ENCODE results near the gene SMPD2. TPM values are rescaled to one million over a fixed set of nuclear protein-coding genes. Genes with fewer than 3 reads are reported as not detected.

The SMPD2 gene
- total RNA-seq, 2 donors from 2014 or later, result 21.4 to 33.7 TPM

- Histone ChIP-seq H3K4me3 (no peak overlapping the region), H3K9me3 (no peaks in the 10 kb centered on the region), H3K36me3 (peaks cover 31% of the 10 kb centered on the region), H3K4me1 (ENCODE audit: control insufficient read depth in 1 of 2, low read depth in 2 of 2) (peaks cover under 1 to 9% of the 10 kb centered on the region in 2 donors), H3K27me3 (replicated peaks; ENCODE audit: insufficient read depth) (no peaks in the 10 kb centered on the region), H3K27ac (no peak overlapping the region)
- DNase-seq (ENCODE audit: low spot score), result no peak
- no peak for TF ChIP-seq CTCF (IDR thresholded peaks at IDR 0.05)
- ATAC-seq (ENCODE audit: insufficient number of reproducible peaks, low FRiP score, low read depth), result no peak
These were observed 8.7 kb downstream of the SMPD2 start for GRCh38 chr6:109449064-109449794.

GRCh38 chr6:109449795-109450673 is 9.5 kb downstream of the SMPD2 start:
- no peaks in the 10 kb centered on the region for H3K27me3 ChIP-seq (replicated peaks; ENCODE audit: insufficient read depth)
- peaks cover 2 to 14% of the 10 kb centered on the region in 2 donors for H3K4me1 ChIP-seq (ENCODE audit: control insufficient read depth in 1 of 2, low read depth in 2 of 2)
- H3K27ac ChIP-seq, result no peak overlapping the region
- ATAC-seq (ENCODE audit: insufficient number of reproducible peaks, low FRiP score, low read depth) (no peak), DNase-seq (ENCODE audit: low spot score) (no peak)
- H3K9me3 ChIP-seq, result no peaks in the 10 kb centered on the region
- no peak overlapping the region for H3K4me3 ChIP-seq
- TF ChIP-seq CTCF (IDR thresholded peaks at IDR 0.05), result no peak
- peaks cover 23% of the 10 kb centered on the region for H3K36me3 ChIP-seq

GRCh38 chr6:109450801-109451200 is 10.3 kb downstream of the SMPD2 start:
- Histone ChIP-seq H3K9me3 (no peaks in the 10 kb centered on the region), H3K4me1 (ENCODE audit: control insufficient read depth in 1 of 2, low read depth in 2 of 2) (peaks cover 2 to 14% of the 10 kb centered on the region in 2 donors), H3K27me3 (replicated peaks; ENCODE audit: insufficient read depth) (no peaks in the 10 kb centered on the region), H3K36me3 (peaks cover 19% of the 10 kb centered on the region), H3K27ac (no peak overlapping the region), H3K4me3 (no peak overlapping the region)
- DNase-seq (ENCODE audit: low spot score) (no peak), ATAC-seq (ENCODE audit: insufficient number of reproducible peaks, low FRiP score, low read depth) (no peak)
- no peak for TF ChIP-seq CTCF (IDR thresholded peaks at IDR 0.05)

GRCh38 chr6:109451376-109451775 is 10.9 kb downstream of the SMPD2 start:
- H3K4me3 ChIP-seq, result no peak overlapping the region
- DNase-seq (ENCODE audit: low spot score) (no peak), ATAC-seq (ENCODE audit: insufficient number of reproducible peaks, low FRiP score, low read depth) (no peak)
- H3K27ac ChIP-seq, result no peak overlapping the region
- peaks cover 19% of the 10 kb centered on the region for H3K36me3 ChIP-seq
- no peaks in the 10 kb centered on the region for H3K27me3 ChIP-seq (replicated peaks; ENCODE audit: insufficient read depth)
- H3K4me1 ChIP-seq (ENCODE audit: control insufficient read depth in 1 of 2, low read depth in 2 of 2), result peaks cover 4 to 18% of the 10 kb centered on the region in 2 donors
- no peaks in the 10 kb centered on the region for H3K9me3 ChIP-seq
- TF ChIP-seq CTCF (IDR thresholded peaks at IDR 0.05), result no peak

GRCh38 chr6:109452181-109452580 is 11.7 kb downstream of the SMPD2 start:
- H3K27me3 ChIP-seq (replicated peaks; ENCODE audit: insufficient read depth), result no peaks in the 10 kb centered on the region
- no peak for TF ChIP-seq CTCF (IDR thresholded peaks at IDR 0.05)
- ATAC-seq (ENCODE audit: insufficient number of reproducible peaks, low FRiP score, low read depth) (no peak), DNase-seq (ENCODE audit: low spot score) (no peak)
- H3K36me3 ChIP-seq, result peaks cover 11% of the 10 kb centered on the region
- no peak overlapping the region for H3K4me3 ChIP-seq
- peaks cover 9 to 26% of the 10 kb centered on the region in 2 donors for H3K4me1 ChIP-seq (ENCODE audit: control insufficient read depth in 1 of 2, low read depth in 2 of 2)
- H3K9me3 ChIP-seq, result no peaks in the 10 kb centered on the region
- H3K27ac ChIP-seq, result no peak overlapping the region

All from thoracic aorta (tissue), 2 donors.